DMS153 treated with DMSO at 0.1 percent for 48 hours (cell line): ENCODE data around the gene HOGA1.

ENCODE experiments used
- DNase-seq: peaks from one replicate; lab custom pipeline; 2025; ENCODE audit not compliant: unreplicated experiment; lab: John Stamatoyannopoulos, UW

Gene HOGA1

GRCh38 chr10:97584060-97584797 is at the start of gene HOGA1:
TSS of gene HOGA1 (plus strand) at chr10:97584389. CDS start at chr10:97584704, 315 bp downstream.
- DNase-seq, result no peak

- DNase-seq, result no peak
Observed at GRCh38 chr10:97534746-97535367, 49.3 kb upstream of the HOGA1 start.

GRCh38 chr10:97537186-97537869 is 46.9 kb upstream of the HOGA1 start:
- DNase-seq, result no peak

- DNase-seq, result no peak
Observed at GRCh38 chr10:97538411-97538810, 45.8 kb upstream of the HOGA1 start.

GRCh38 chr10:97538839-97539238 is 45.4 kb upstream of the HOGA1 start:
- no peak for DNase-seq

- DNase-seq, result no peak
Observed at GRCh38 chr10:97539523-97540200, 44.5 kb upstream of the HOGA1 start.

- DNase-seq, result no peak
Observed at GRCh38 chr10:97540669-97541500, 43.3 kb upstream of the HOGA1 start.

- no peak for DNase-seq
Observed at GRCh38 chr10:97542169-97543024, 41.8 kb upstream of the HOGA1 start.

GRCh38 chr10:97543025-97543546 is 41.1 kb upstream of the HOGA1 start:
- no peak for DNase-seq

GRCh38 chr10:97546456-97547270 is 37.5 kb upstream of the HOGA1 start:
- no peak for DNase-seq

GRCh38 chr10:97547271-97547600 is 37.0 kb upstream of the HOGA1 start:
- no peak for DNase-seq

- no peak for DNase-seq
Observed at GRCh38 chr10:97547962-97548361, 36.2 kb upstream of the HOGA1 start.

GRCh38 chr10:97548828-97549455 is 35.2 kb upstream of the HOGA1 start:
- DNase-seq, result no peak

- DNase-seq, result no peak
Observed at GRCh38 chr10:97549587-97550322, 34.4 kb upstream of the HOGA1 start.

GRCh38 chr10:97550336-97551149 is 33.6 kb upstream of the HOGA1 start:
- DNase-seq, result no peak

- DNase-seq, result no peak
Observed at GRCh38 chr10:97551271-97551670, 32.9 kb upstream of the HOGA1 start.

- peak; percentile 76 for DNase-seq
Observed at GRCh38 chr10:97553575-97554031, 30.6 kb upstream of the HOGA1 start.
